GM19463 (cell line): ENCODE measurements around the gene KRT86.
"Not testable (repeated sequence)": the region's sequence is repeated elsewhere in the genome, so short reads cannot be mapped to it uniquely, and the experiment has no call there.

Experiments used
- ATAC-seq: cut with Tn5 transposase; IDR thresholded peaks from one replicate; pipeline ENCODE4 v1.9.1; 2021; ENCODE audit warnings: mild to moderate bottlenecking, moderate library complexity; ENCODE audit not compliant: unreplicated experiment

Gene KRT86

DNA sequence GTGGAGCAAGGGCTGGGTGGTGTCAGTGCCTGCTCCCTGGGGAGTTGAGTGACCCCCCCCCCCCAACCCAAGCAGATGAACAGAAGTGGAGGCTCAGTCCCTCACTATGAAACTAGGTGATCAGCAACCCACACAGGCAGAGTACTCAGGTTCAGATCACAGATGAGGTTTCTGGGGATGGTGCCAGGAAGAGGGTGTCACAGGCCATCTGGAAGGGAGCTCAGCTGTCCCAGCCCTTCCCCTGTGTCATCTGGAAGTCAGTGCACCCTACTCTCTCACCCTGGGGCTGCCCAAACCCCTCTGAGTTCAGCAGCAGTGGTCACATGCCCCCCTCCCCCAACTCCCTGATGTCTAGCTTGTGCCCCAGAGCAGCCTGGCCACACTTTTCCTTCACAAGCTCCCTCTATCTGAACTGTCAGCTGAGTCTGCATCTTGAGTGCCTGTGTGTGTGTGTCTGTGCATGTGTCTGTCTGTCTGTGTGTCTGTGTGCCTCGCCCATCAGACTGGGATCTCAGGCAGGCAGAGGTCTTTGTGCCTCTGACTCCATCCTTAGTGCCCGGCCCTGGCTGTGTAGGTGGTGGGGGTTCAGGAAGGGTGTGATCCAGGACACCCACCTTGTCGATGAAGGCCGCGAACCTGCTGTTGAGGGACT lies 16.2 kb downstream of the KRT86 start:
- not testable (repeated sequence) for ATAC-seq

DNA sequence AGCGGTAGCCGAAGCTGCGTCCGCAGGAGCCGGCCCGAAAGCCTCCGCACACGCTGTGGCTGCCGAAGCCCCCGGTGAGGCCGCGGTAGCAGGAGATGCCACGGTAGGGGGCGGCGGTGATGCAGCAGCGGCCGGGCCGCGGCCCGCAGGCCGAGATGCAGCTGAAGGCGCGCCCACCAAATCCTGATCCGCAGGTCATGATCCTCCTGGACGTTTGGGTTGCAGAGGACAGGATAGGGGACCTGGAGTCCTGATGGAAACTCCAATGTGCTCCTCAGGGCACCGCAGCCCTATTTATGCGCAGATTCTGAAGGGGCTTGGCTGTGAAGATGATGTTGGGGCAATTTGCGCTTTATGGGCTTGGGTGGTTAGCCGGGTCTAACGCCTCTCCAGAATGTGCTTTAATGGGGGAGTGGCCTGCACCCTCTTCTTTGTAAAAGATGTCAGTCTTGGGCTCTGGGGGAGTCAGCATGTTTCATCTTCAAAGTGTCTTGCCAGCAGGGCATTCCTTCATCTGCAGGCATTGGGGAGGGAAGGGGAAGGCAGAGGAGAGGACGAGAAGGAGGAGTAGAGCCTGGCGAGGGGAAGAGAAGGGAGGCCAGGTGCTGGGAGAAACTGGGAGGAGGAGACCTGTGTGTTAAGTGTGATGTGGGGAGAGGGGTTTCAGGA lies 17.0 kb downstream of the KRT86 start, which contains the start of gene KRT81:
TSS of gene KRT81 (minus strand) at position 268 of the 669 bp plus-strand sequence. CDS start at position 199, 69 bp downstream.
- ATAC-seq, result no peak

DNA sequence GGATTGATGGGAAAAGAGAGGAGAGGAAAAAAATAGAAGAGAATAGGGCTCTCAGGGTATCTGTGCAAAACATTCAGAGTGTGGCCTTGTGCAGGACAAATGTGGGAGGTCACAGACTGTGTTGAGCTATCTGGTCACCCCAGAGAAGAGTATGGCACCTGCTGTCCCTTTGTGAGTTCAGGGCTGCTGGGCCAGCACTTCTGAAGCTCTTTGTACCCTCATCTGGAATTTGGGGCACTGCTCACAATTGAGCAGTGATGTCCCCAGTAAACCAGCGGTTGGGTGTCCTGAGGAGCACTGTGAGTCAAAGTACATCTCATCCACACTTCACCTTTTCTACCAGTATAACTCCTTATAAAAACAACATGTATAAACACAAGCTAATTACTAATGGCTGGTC lies 19.5 kb downstream of the KRT86 start:
- ATAC-seq, result no peak

DNA sequence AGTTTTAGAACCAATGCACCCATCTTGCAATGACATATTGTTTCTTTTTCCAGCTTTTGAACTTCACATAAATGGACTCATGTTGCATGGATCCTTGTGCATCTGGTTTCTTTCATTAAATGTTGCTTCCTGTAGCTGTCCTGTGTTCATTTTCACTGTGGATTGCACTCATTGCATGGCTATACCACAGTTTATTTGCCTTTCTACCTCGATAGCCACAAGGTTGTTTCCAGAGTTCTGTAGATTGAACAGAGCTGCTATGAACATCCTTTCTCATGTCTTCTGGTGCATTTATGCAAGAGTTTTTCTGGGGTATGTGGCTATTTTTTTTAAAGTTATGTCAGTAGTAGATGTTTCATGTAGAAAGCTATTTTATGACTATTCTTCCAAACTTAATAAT lies 20.4 kb downstream of the KRT86 start:
- no peak for ATAC-seq

DNA sequence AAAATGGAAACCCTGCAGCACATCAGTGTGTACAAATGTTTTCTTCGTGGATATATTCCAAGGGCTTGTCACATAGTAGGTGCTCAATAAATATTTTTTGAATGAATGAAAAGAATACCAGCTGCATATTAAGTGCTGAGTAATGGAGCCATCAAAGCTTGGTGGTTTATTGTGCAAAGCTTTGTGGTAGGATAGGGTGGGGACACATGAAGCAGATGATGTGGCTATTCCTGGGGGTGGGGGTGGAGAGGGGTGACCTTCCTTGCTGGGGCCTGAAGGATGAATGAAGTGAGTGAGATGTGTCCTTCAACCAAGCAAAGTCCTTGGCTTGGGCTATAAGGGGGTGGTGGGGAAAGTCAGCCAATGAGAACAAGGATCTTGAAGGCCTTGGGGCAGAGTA lies 21.2 kb downstream of the KRT86 start:
- ATAC-seq, result no peak

DNA sequence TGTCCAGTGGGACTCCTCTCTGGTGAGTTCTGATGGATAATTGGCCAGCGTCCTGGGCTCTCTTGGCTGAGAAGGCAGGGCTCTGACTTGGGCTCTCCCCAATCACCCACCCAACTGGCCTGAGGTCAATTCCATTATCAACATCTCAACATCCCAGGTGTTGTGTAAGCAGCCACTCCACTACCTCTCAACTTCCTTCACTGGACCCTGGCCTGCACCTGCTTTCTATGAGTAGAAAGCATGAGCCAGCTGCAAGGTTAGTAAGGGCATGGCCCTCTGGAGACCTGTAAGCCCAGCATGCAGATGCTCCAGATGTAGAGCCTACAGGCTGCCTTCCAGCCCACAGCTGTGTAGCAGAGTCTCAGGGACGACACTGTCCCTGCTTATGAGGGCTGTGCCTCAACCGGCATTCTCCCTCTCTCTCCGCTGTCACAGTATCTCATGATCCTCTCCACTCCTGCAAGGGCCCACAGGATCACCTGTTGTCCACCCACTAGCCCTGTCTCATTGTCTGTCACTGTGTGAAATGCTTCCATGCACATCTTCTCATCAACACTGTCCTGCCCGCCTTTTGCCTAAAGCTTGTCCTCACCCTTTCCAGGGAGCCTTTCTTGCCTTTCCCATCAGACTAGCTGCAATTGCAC lies 22.2 kb downstream of the KRT86 start:
- ATAC-seq, result no peak

DNA sequence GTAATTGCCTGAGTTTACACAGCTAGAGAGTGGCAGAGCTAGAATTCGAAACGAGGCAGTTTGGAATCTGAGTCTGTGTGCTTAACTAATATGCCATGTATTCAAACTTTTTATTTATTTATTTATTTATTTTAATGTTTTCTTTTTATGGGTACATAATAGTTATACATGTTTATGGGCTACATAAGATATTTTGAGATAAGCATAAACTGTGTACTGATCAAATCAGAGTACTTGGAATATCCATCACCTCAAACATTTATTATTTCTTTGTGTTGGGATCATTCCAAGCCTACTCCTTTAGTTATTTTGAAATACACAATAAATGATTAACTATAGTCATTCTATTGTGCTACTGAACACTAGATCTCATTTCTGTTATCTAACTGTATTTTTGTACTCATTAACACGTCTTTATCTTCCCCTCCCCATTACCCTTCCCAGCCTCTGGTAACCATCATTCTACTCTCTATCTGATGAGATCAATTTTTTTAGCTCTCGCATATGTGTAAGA lies 24.3 kb downstream of the KRT86 start:
- no peak for ATAC-seq

DNA sequence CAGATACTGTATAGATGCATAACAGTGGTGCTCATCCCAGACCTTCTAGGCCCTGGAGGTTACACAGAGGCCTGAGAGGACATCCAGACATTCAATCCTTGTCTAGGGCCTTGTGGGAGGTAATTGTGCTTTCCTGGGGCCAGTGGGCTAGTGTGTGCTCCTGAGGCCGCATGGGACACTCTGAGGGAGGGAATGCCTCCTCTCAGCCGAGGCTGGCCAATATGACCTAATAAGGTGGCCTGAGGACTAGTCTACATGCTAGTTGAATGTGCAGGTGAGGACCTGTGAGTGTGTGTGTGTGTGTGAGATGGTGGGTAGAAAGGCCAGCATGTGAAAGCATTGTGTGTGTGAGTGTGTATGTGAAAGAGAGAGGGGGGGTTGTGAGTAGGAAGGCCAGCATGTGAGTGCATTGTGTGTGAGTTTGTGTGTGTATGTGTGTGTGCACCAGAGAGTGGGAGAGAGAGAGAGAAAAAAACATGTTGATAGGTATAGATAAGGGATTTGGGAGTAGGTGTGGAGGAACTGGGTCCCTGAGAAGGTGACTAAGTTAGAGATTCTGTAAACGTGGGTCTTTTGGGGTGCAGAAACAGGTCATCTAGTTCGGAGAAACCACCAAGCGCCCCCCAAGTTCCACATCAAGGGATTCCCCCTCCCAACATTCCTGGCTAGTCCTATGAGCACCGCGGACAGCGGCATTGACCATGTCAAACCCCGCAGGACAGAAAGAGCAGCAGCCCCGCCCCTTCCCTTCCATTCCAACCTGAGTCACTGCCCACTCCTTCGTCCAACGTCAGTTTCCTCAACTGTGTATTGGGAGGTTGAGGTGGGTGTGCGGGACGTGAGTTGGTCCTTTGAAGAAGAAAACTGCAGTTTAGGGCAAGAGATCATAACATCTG lies 26.6 kb downstream of the KRT86 start:
- no peak for ATAC-seq

DNA sequence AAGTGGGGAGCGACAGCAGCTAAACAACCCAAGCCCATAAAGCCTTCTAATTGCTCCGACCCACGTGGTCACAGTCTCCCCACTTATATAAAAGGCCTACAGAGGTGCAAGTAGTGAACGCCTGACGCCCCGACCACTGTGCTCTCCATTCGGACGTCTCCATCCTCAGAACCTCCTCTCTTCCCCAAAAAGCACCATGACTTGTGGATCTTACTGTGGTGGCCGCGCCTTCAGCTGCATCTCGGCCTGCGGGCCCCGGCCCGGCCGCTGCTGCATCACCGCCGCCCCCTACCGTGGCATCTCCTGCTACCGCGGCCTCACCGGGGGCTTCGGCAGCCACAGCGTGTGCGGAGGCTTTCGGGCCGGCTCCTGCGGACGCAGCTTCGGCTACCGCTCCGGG lies 27.3 kb downstream of the KRT86 start:
- ATAC-seq, result not testable (repeated sequence)

DNA sequence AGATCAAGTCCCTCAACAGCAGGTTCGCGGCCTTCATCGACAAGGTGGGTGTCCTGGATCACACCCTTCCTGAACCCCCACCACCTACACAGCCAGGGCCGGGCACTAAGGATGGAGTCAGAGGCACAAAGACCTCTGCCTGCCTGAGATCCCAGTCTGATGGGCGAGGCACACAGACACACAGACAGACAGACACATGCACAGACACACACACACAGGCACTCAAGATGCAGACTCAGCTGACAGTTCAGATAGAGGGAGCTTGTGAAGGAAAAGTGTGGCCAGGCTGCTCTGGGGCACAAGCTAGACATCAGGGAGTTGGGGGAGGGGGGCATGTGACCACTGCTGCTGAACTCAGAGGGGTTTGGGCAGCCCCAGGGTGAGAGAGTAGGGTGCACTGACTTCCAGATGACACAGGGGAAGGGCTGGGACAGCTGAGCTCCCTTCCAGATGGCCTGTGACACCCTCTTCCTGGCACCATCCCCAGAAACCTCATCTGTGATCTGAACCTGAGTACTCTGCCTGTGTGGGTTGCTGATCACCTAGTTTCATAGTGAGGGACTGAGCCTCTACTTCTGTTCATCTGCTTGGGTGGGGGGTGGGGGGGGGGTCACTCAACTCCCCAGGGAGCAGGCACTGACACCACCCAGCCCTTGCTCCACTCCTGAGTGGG lies 27.9 kb downstream of the KRT86 start:
- ATAC-seq, result not testable (repeated sequence)

DNA sequence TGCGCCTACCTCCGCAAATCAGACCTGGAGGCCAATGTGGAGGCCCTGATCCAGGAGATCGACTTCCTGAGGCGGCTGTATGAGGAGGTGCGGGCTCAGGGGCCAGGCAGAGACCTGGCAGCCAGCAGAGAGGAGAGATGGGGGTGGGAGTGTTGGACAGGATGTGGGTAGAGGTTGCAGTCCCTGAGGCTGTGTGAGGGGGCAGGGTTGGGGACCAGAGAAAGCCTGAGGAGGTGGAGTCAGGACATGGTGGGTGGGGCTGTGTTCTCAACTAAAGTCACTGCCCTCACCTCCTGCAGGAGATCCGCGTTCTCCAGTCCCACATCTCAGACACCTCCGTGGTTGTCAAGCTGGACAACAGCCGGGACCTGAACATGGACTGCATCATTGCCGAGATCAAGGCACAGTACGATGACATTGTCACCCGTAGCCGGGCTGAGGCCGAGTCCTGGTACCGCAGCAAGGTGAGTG lies 30.5 kb downstream of the KRT86 start:
- peak; percentile 89 for ATAC-seq

DNA sequence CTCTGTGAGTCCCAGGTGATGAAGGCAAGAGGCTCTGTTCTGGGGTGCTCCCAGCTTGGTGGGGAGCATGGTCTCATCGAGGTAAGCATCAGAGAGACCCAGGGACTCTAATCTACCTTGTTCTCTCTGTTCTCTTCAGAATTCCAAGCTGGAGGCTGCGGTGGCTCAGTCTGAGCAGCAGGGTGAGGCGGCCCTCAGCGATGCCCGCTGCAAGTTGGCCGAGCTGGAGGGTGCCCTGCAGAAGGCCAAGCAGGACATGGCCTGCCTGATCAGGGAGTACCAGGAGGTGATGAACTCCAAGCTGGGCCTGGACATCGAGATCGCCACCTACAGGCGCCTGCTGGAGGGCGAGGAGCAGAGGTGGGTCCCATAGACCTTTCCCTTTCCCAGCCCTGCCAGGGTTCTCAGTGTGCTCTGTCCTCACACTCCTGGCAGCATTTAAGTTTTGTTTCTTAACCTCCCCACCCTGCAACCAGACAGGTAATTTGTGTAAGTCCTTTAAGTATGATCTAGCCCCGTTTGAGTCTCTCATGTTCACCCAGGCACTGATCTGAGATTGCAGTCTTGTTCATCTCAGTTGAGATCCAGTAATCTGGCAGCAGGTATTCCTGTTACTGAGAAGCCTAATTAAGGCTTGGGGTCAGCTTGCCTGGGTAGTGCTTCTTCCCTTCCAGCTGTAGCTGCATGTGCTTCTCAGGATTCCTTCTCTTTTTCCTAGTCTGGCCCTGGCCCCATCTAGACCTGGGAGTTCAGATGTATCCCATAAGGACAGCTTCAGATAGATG lies 31.7 kb downstream of the KRT86 start:
- no peak for ATAC-seq

DNA sequence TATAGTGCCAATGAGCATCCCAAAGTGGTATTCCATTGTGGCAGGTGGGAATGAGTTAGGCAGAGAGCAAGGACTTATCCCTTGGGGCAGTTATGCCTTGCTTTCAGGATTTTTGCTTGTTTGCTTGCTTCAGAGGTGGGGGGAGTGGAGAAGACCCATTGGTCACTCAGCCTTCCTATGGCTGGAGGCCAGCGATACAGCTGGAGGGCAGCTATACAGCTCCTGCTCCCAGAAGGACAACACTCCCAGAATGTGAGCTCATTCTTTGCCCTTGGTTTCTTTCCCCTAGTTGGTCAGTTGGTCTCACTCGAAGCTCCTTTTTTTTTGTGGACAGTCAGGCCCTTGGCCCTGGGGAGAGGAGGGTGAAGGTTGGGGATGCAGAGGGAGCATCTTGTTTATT lies 32.3 kb downstream of the KRT86 start:
- no peak for ATAC-seq

DNA sequence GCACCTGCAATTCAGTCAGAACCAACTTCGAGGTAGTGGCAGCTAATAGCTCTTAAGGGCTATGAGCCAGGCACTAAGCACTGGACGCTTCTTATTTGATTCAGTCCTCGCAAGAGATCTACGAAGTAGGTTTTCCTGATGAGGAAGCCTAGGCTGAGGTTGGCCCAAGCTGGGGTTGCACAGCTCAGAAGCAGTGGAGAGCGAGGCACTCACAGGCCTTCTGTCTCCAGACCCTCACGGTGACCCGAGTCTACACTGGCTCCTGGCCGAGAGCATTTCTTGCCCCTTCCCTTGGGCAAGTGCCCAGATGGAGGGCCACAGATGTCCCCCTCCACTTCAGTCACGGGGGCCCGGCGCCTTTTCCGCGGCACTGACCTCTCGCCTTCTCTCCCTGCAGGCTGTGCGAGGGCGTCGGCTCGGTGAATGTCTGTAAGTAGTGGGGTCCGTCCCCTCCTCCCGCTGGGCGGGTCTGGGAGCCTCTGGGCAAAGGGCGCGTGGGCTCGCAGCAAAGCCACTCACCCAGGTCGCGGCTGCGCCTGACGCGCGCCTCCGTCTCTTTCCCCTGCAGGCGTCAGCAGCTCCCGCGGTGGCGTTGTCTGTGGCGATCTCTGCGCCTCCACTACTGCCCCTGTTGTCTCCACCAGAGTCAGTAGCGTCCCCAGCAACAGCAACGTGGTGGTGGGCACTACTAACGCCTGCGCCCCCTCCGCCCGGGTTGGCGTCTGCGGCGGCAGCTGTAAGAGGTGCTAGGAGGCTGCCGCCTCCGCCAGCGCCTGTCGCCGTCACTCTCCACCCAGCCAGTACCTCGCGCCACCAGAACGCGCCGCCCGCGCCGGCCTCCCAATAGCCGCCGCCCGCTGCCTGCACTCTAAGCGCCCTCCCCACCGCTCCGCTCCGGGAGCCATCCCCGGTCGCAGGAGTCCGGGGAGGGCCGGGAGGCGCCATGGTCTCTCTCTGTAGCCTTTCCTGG lies 33.7 kb downstream of the KRT86 start:
- no peak for ATAC-seq

DNA sequence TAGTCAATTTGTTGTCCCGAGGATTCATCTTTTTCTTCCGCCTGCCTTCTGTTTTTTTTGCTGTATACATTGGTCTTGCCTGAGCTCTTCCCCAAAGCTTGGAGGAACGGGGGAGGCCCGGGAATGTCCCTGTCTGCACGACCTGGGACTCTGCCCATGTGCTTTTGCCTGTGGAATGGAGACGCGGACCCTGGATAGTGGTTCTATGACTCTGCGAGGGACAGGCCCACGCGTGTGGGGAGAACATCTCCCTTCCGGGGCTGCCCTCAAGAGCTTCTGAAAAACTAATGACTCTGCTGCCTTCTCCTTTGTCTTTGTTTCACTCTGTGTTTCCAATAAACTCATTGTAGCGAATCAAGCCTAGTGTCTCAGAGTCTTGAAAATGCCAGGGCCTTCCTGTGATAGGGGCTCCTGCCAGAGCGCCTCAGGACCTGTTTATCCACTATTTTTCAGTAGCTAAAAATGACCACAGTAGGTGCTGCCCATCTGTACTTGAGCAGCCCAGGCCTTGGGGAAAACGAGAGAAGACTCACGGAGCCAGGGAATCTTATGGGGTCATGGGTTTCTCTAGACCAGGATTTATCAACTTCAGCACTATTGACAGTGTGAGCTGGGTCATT lies 34.5 kb downstream of the KRT86 start:
- no peak for ATAC-seq

DNA sequence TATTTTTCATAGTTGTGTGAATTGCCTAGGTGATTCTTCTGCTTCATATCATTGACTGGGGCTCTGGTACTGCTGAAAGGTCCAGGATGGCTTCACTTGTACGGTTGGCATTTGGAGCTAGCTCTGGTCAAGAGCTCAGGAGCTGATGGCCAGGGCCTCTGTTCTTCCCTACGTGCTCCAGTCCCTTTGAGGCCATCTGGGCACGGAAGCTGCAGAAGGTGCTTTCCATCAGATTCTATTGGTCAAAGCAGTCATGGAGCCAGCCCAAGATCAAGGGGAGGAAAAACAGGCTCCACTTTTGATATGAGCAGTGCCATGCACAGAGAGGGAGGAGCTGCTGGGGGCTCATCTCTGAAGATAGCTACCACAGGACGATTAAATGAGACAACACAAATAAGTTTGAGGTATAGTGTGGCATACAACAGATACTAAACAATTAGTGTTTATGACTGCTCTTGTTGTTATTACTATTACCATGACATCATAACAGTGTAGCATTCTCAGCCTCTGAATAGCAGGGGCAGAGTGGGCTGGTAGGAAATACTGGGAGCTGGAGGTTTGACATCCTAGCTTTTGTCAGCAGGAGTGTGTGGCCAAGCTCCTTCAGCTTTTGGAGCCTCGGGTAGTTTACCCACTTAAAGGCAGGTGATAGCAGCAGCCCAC lies 36.3 kb downstream of the KRT86 start:
- no peak for ATAC-seq

DNA sequence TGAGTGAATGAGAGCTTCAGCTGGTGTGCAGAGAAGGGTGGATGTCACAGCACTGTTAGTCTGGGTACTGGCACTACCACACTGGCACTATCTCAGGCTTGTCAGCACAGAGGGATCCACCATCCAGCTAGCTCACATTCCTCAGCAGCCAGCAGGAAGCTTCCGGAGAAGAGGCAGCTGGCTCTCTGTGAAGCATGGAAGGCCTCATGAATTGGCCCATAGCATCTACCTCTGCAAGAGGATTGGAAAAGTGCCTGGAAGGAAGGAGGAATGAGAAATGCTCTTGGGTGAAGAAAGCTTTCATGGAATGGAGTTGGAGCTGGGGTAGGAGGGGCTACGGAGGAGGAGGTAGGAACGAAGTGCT lies 36.8 kb downstream of the KRT86 start:
- ATAC-seq, result no peak
